ENCODE results near the gene DEXI.

DNA sequence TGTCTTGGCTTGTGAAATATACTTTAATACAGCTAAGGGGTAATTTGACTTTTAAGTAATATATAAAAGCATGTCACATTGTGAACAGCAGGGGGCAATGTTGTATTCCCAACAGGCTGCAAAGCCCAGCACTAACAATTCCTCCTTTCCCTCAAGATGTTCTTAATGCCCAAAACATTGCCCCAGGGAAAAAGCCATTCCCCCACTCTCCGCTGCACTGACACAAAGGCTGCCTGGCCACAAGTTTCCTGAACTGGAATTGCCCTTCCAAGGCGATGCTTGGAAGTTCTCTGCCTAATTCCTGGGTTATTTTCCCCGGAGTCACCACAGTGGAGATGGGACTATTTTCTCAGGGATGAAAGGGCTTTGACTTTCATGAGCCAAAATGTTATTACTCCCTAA is 29.3 kb upstream of the DEXI start:
- TF ChIP-seq, protein P1, sequence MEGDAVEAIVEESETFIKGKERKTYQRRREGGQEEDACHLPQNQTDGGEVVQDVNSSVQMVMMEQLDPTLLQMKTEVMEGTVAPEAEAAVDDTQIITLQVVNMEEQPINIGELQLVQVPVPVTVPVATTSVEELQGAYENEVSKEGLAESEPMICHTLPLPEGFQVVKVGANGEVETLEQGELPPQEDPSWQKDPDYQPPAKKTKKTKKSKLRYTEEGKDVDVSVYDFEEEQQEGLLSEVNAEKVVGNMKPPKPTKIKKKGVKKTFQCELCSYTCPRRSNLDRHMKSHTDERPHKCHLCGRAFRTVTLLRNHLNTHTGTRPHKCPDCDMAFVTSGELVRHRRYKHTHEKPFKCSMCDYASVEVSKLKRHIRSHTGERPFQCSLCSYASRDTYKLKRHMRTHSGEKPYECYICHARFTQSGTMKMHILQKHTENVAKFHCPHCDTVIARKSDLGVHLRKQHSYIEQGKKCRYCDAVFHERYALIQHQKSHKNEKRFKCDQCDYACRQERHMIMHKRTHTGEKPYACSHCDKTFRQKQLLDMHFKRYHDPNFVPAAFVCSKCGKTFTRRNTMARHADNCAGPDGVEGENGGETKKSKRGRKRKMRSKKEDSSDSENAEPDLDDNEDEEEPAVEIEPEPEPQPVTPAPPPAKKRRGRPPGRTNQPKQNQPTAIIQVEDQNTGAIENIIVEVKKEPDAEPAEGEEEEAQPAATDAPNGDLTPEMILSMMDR (IDR thresholded peaks at IDR 0.05; ENCODE audit: poor library complexity, severe bottlenecking) = peak; percentile 79
- TF ChIP-seq RAD21 (conservative IDR thresholded peaks at IDR 0.05) (peak; percentile 74), POLR2AphosphoS5 (IDR thresholded peaks at IDR 0.05) (no peak), EZH2 (IDR thresholded peaks at IDR 0.05; ENCODE audit: borderline replicate concordance, insufficient read depth, low read length, poor library complexity, severe bottlenecking) (no peak), MXI1 (conservative IDR thresholded peaks at IDR 0.05; ENCODE audit: poor library complexity, severe bottlenecking) (no peak), EP300 (conservative IDR thresholded peaks at IDR 0.05; ENCODE audit: poor library complexity, severe bottlenecking) (no peak), SMC3 (conservative IDR thresholded peaks at IDR 0.05; ENCODE audit: poor library complexity) (peak; percentile 75), TAF1 (IDR thresholded peaks at IDR 0.05; ENCODE audit: low read depth) (no peak)

Data from neural cell (in vitro differentiated cells).